ENCODE results near the gene LBP.

GRCh38 chr20:38326309-38326708 lies 20.0 kb upstream of the LBP start:
- TF ChIP-seq CTCF (IDR thresholded peaks at IDR 0.05) (no peak), EZH2 (IDR thresholded peaks at IDR 0.05; ENCODE audit: borderline replicate concordance, insufficient read depth, low read depth, low read length, poor library complexity, severe bottlenecking) (no peak)

Data from B cell (primary cell).